GM23338 (cell line): ENCODE measurements around the gene PA2G4. TPM values are rescaled to one million over a fixed set of nuclear protein-coding genes. Genes with fewer than 3 reads are reported as not detected.
A peak's percentile ranks its signal among the peaks of the same experiment; 100 is the strongest.

Experiments
- ATAC-seq: fragments of 200-7000 bp; cut with Tn5 transposase; 3 replicates; pipeline ENCODE4 v1.9.1; 2020
- DNase-seq: peaks from one replicate; pipeline ENCODE4 v3.0.0-alpha.2; 2015; ENCODE audit warnings: low spot score
- H2AFZ ChIP-seq: fragments of 200-600 bp; sonication (generic); 2 replicates; pipeline ENCODE4 v1.8.0; 2016; ENCODE audit warnings: antibody characterized with exemption, mild to moderate bottlenecking, moderate library complexity
- H3F3A ChIP-seq: fragments of 200-600 bp; sonication (generic); replicated peaks from 2 replicates; pipeline ENCODE4 v1.8.0; 2017; ENCODE audit warnings: antibody characterized with exemption, mixed run types, low read depth
- H3K27ac ChIP-seq: fragments of 200-600 bp; sonication (generic); 2 replicates; pipeline ENCODE4 v1.6.1; 2016; ENCODE audit warnings: low read depth
- H3K27me3 ChIP-seq: fragments of 200-600 bp; sonication (generic); 2 replicates; pipeline ENCODE4 v1.8.0; 2016; ENCODE audit warnings: mild to moderate bottlenecking, mixed run types, moderate library complexity; ENCODE audit not compliant: insufficient read depth
- H3K36me3 ChIP-seq: fragments of 200-600 bp; sonication (generic); 2 replicates; pipeline ENCODE4 v1.8.0; 2016; ENCODE audit warnings: mild to moderate bottlenecking; ENCODE audit not compliant: insufficient read depth
- H3K4me1 ChIP-seq: fragments of 200-600 bp; sonication (generic); 2 replicates; pipeline ENCODE4 v1.8.0; 2016; ENCODE audit warnings: mild to moderate bottlenecking, moderate library complexity; ENCODE audit not compliant: insufficient read depth
- H3K4me2 ChIP-seq: fragments of 200-600 bp; sonication (generic); 2 replicates; pipeline ENCODE4 v1.7.1; 2017; ENCODE audit warnings: mixed run types
- H3K4me3 ChIP-seq: fragments of 200-600 bp; sonication (generic); 2 replicates; pipeline ENCODE4 v1.6.1; 2016; ENCODE audit warnings: mixed run types
- H3K79me2 ChIP-seq: fragments of 200-600 bp; sonication (generic); replicated peaks from 2 replicates; pipeline ENCODE4 v1.8.0; 2017; ENCODE audit warnings: mild to moderate bottlenecking; ENCODE audit not compliant: insufficient read depth
- H3K9me2 ChIP-seq: fragments of 200-600 bp; sonication (generic); 2 replicates; pipeline ENCODE4 v1.8.0; 2017; ENCODE audit not compliant: insufficient read depth
- H4K20me1 ChIP-seq: fragments of 200-600 bp; sonication (generic); replicated peaks from 2 replicates; pipeline ENCODE4 v1.8.0; 2017; ENCODE audit warnings: mild to moderate bottlenecking; ENCODE audit not compliant: insufficient read depth
- H3K27ac Mint-ChIP-seq: 2 replicates; pipeline ENCODE4 v1.8.0; 2020; ENCODE audit warnings: inconsistent platforms, mild to moderate bottlenecking, moderate library complexity, mixed read lengths
- H3K27me3 Mint-ChIP-seq: 3 replicates; pipeline ENCODE4 v1.8.0; 2022; ENCODE audit warnings: low read depth, mild to moderate bottlenecking, moderate library complexity, mixed read lengths, inconsistent platforms; ENCODE audit not compliant: insufficient read depth, poor library complexity
- H3K36me3 Mint-ChIP-seq: 3 replicates; pipeline ENCODE4 v1.8.0; 2021; ENCODE audit warnings: low read depth, mild to moderate bottlenecking, inconsistent platforms, moderate library complexity, mixed read lengths
- H3K4me1 Mint-ChIP-seq: 3 replicates; pipeline ENCODE4 v1.8.0; 2020; ENCODE audit warnings: mild to moderate bottlenecking, inconsistent platforms, mixed read lengths
- H3K4me3 Mint-ChIP-seq: 3 replicates; pipeline ENCODE4 v1.8.0; 2021; ENCODE audit warnings: moderate library complexity, mild to moderate bottlenecking, inconsistent platforms, mixed read lengths
- H3K9me3 Mint-ChIP-seq: 3 replicates; pipeline ENCODE4 v1.8.0; 2020; ENCODE audit warnings: moderate library complexity, mild to moderate bottlenecking, inconsistent platforms, mixed read lengths
- CREB1 ChIP-seq: fragments of 250-450 bp; sonication (Bioruptor Pico); IDR thresholded peaks from 2 replicates; pipeline ENCODE4 v1.5.0; 2020; ENCODE audit warnings: low read depth, mild to moderate bottlenecking, moderate library complexity
- EZH2phosphoT487 ChIP-seq: fragments of 200-600 bp; sonication (generic); IDR thresholded peaks from one replicate; pipeline ENCODE4 v1.8.1; 2018; ENCODE audit warnings: antibody characterized with exemption; ENCODE audit not compliant: unreplicated experiment
- POLR2AphosphoS5 ChIP-seq: IDR thresholded peaks from 2 replicates; pipeline ENCODE4 v1.6.1; 2016; ENCODE audit warnings: antibody characterized with exemption, low read depth
- ZNF114 ChIP-seq: fragments of 250-450 bp; sonication (Bioruptor Pico); IDR thresholded peaks from 2 replicates; pipeline ENCODE4 v1.5.0; 2020; ENCODE audit warnings: mild to moderate bottlenecking, moderate library complexity
- ZNF462 ChIP-seq: fragments of 250-450 bp; sonication (Bioruptor Pico); IDR thresholded peaks from 2 replicates; pipeline ENCODE4 v1.5.0; 2020; ENCODE audit warnings: mild to moderate bottlenecking, moderate library complexity
- polyA plus RNA-seq: library from polyadenylated mRNA; unstranded; fragments of >200 nt; fragmentation: Nextera tagmentation; extraction: Ambion mirVana; gene quantifications from 2 replicates; pipeline ENCODE4 v1.2.1, GENCODE V29; 2016
- total RNA-seq: library from RNA; depleted of rRNA; stranded (reverse); fragments of >200 nt; shearing (Covaris generic); gene quantifications from 2 replicates; pipeline ENCODE4 v1.2.3, GENCODE V29; 2014
- TF ChIP-seq, protein P1 (sequence below): IDR thresholded peaks from 2 replicates; pipeline ENCODE4 v1.6.1; 2016; ENCODE audit warnings: antibody characterized with exemption

Gene PA2G4
- total and polyA plus RNA-seq, 2 experiments from 2014 or later = 237 to 373 TPM

- TF ChIP-seq ZNF462 (CRISPR knock-in tag) (no peak), EZH2phosphoT487 (no peak)
- TF ChIP-seq, protein P1, sequence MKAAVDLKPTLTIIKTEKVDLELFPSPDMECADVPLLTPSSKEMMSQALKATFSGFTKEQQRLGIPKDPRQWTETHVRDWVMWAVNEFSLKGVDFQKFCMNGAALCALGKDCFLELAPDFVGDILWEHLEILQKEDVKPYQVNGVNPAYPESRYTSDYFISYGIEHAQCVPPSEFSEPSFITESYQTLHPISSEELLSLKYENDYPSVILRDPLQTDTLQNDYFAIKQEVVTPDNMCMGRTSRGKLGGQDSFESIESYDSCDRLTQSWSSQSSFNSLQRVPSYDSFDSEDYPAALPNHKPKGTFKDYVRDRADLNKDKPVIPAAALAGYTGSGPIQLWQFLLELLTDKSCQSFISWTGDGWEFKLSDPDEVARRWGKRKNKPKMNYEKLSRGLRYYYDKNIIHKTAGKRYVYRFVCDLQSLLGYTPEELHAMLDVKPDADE = no peak
Measured at GRCh38 chr12:56146492-56147460, 42.4 kb downstream of the PA2G4 start (continued).

DNA sequence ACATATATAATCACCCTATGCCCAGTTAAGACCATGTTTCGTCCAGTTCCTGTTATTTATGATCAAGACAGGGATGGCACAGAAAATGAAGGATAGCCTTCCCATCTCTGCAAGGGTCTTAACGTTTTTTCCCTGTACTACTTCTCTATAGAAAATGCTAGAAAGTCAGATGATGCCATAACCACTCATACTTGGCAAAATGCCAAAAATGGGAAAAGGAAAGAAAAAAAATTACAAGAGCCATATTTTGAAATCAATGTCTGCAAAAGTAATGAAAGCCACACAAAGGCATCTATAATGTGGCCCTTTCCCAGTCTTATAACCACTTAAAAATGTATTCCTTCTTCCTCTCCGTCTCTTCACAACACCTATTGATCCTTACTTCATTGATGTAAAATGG is 46.2 kb downstream of the PA2G4 start:
- Mint-ChIP-seq H3K4me1 (peaks cover 18% of the 10 kb centered on the region), H3K9me3 (no peaks in the 10 kb centered on the region; the same call in 2 of the 3 replicates), H3K27me3 (peaks cover 14% of the 10 kb centered on the region), H3K36me3 (peaks cover 15% of the 10 kb centered on the region), H3K27ac (no peak overlapping the region), H3K4me3 (peak overlapping the region; percentile 96)
- 0 out of 2 replicates have a peak, but pooled peaks cover 2% of the 10 kb centered on the region for H3K36me3 ChIP-seq
- H2AFZ ChIP-seq = no peak overlapping the region
- H3K9me2 ChIP-seq = no peaks in the 10 kb centered on the region
- no peak for DNase-seq
- peaks cover 17% of the 10 kb centered on the region for H3K4me1 ChIP-seq
- ATAC-seq = no peak
- H3F3A ChIP-seq = peaks cover 14% of the 10 kb centered on the region
- no peaks in the 10 kb centered on the region for H3K27me3 ChIP-seq
- no peak overlapping the region for H3K4me3 ChIP-seq
- no peak overlapping the region for H3K4me2 ChIP-seq
- H3K79me2 ChIP-seq = peaks cover 13% of the 10 kb centered on the region; the same call in 1 of the 2 replicates
- no peak overlapping the region for H3K27ac ChIP-seq
- TF ChIP-seq CREB1 (CRISPR knock-in tag) (no peak), POLR2AphosphoS5 (no peak), ZNF114 (CRISPR knock-in tag) (no peak), EZH2phosphoT487 (no peak)
- no peaks in the 10 kb centered on the region for H4K20me1 ChIP-seq
